Ishikawa (cell line): Measurements from ENCODE around the gene PLEKHN1.
A peak's percentile ranks its signal among the peaks of the same experiment; 100 is the strongest.

Experiments used
- CEBPB ChIP-seq: IDR thresholded peaks from 2 replicates; pipeline ENCODE4 v1.6.1; 2012
- CREB1 ChIP-seq: IDR thresholded peaks from 2 replicates; pipeline ENCODE4 v1.6.1; 2012; ENCODE audit warnings: low read depth
- EGR1 ChIP-seq: IDR thresholded peaks from 2 replicates; pipeline ENCODE4 v1.6.1; 2012
- EP300 ChIP-seq: IDR thresholded peaks from 2 replicates; pipeline ENCODE4 v1.6.1; 2012; ENCODE audit warnings: borderline replicate concordance
- RAD21 ChIP-seq: IDR thresholded peaks from 2 replicates; pipeline ENCODE4 v1.6.1; 2012; ENCODE audit warnings: low read depth
- REST ChIP-seq: IDR thresholded peaks from 2 replicates; pipeline ENCODE4 v1.6.1; 2012; ENCODE audit warnings: low read depth, mild to moderate bottlenecking
- TAF1 ChIP-seq: IDR thresholded peaks from 2 replicates; pipeline ENCODE4 v1.6.1; 2012; ENCODE audit warnings: low read depth, mild to moderate bottlenecking
- TCF12 ChIP-seq: IDR thresholded peaks from 2 replicates; pipeline ENCODE4 v1.6.1; 2012; ENCODE audit warnings: low read depth
- TEAD4 ChIP-seq: IDR thresholded peaks from 2 replicates; pipeline ENCODE4 v1.6.1; 2012
- USF1 ChIP-seq: IDR thresholded peaks from 2 replicates; pipeline ENCODE4 v1.6.1; 2012
- YY1 ChIP-seq: IDR thresholded peaks from 2 replicates; pipeline ENCODE4 v1.6.1; 2012; ENCODE audit warnings: low read depth
- ZBTB7A ChIP-seq: IDR thresholded peaks from 2 replicates; pipeline ENCODE4 v1.6.1; 2012; ENCODE audit warnings: low read depth

- TF ChIP-seq ZBTB7A (no peak), CREB1 (no peak), CEBPB (no peak), EP300 (no peak), EGR1 (0 out of 2 replicates have a peak, but pooled peaks have one; percentile 10), TEAD4 (no peak), USF1 (no peak), REST (no peak), RAD21 (no peak), TAF1 (no peak), YY1 (no peak), TCF12 (no peak)
Measured at GRCh38 chr1:934991-935750, 31.1 kb upstream of the PLEKHN1 start.
